GM23338 (cell line): ENCODE measurements around the gene NR3C1. TPM values are rescaled to one million over a fixed set of nuclear protein-coding genes. Genes with fewer than 3 reads are reported as not detected.

Experiments
- ATAC-seq: fragments of 200-7000 bp; cut with Tn5 transposase; 3 replicates; pipeline ENCODE4 v1.9.1; 2020
- DNase-seq: peaks from one replicate; pipeline ENCODE4 v3.0.0-alpha.2; 2015; ENCODE audit warnings: low spot score
- H2AFZ ChIP-seq: fragments of 200-600 bp; sonication (generic); 2 replicates; pipeline ENCODE4 v1.8.0; 2016; ENCODE audit warnings: antibody characterized with exemption, mild to moderate bottlenecking, moderate library complexity
- H3F3A ChIP-seq: fragments of 200-600 bp; sonication (generic); replicated peaks from 2 replicates; pipeline ENCODE4 v1.8.0; 2017; ENCODE audit warnings: antibody characterized with exemption, mixed run types, low read depth
- H3K27ac ChIP-seq: fragments of 200-600 bp; sonication (generic); 2 replicates; pipeline ENCODE4 v1.6.1; 2016; ENCODE audit warnings: low read depth
- H3K27me3 ChIP-seq: fragments of 200-600 bp; sonication (generic); 2 replicates; pipeline ENCODE4 v1.8.0; 2016; ENCODE audit warnings: mild to moderate bottlenecking, mixed run types, moderate library complexity; ENCODE audit not compliant: insufficient read depth
- H3K36me3 ChIP-seq: fragments of 200-600 bp; sonication (generic); 2 replicates; pipeline ENCODE4 v1.8.0; 2016; ENCODE audit warnings: mild to moderate bottlenecking; ENCODE audit not compliant: insufficient read depth
- H3K4me1 ChIP-seq: fragments of 200-600 bp; sonication (generic); 2 replicates; pipeline ENCODE4 v1.8.0; 2016; ENCODE audit warnings: mild to moderate bottlenecking, moderate library complexity; ENCODE audit not compliant: insufficient read depth
- H3K4me2 ChIP-seq: fragments of 200-600 bp; sonication (generic); 2 replicates; pipeline ENCODE4 v1.7.1; 2017; ENCODE audit warnings: mixed run types
- H3K4me3 ChIP-seq: fragments of 200-600 bp; sonication (generic); 2 replicates; pipeline ENCODE4 v1.6.1; 2016; ENCODE audit warnings: mixed run types
- H3K79me2 ChIP-seq: fragments of 200-600 bp; sonication (generic); replicated peaks from 2 replicates; pipeline ENCODE4 v1.8.0; 2017; ENCODE audit warnings: mild to moderate bottlenecking; ENCODE audit not compliant: insufficient read depth
- H3K9me2 ChIP-seq: fragments of 200-600 bp; sonication (generic); 2 replicates; pipeline ENCODE4 v1.8.0; 2017; ENCODE audit not compliant: insufficient read depth
- H4K20me1 ChIP-seq: fragments of 200-600 bp; sonication (generic); replicated peaks from 2 replicates; pipeline ENCODE4 v1.8.0; 2017; ENCODE audit warnings: mild to moderate bottlenecking; ENCODE audit not compliant: insufficient read depth
- H3K27ac Mint-ChIP-seq: 2 replicates; pipeline ENCODE4 v1.8.0; 2020; ENCODE audit warnings: inconsistent platforms, mild to moderate bottlenecking, moderate library complexity, mixed read lengths
- H3K27me3 Mint-ChIP-seq: 3 replicates; pipeline ENCODE4 v1.8.0; 2022; ENCODE audit warnings: low read depth, mild to moderate bottlenecking, moderate library complexity, mixed read lengths, inconsistent platforms; ENCODE audit not compliant: insufficient read depth, poor library complexity
- H3K36me3 Mint-ChIP-seq: 3 replicates; pipeline ENCODE4 v1.8.0; 2021; ENCODE audit warnings: low read depth, mild to moderate bottlenecking, inconsistent platforms, moderate library complexity, mixed read lengths
- H3K4me1 Mint-ChIP-seq: 3 replicates; pipeline ENCODE4 v1.8.0; 2020; ENCODE audit warnings: mild to moderate bottlenecking, inconsistent platforms, mixed read lengths
- H3K4me3 Mint-ChIP-seq: 3 replicates; pipeline ENCODE4 v1.8.0; 2021; ENCODE audit warnings: moderate library complexity, mild to moderate bottlenecking, inconsistent platforms, mixed read lengths
- H3K9me3 Mint-ChIP-seq: 3 replicates; pipeline ENCODE4 v1.8.0; 2020; ENCODE audit warnings: moderate library complexity, mild to moderate bottlenecking, inconsistent platforms, mixed read lengths
- CREB1 ChIP-seq: fragments of 250-450 bp; sonication (Bioruptor Pico); IDR thresholded peaks from 2 replicates; pipeline ENCODE4 v1.5.0; 2020; ENCODE audit warnings: low read depth, mild to moderate bottlenecking, moderate library complexity
- CTCF ChIP-seq, 2 experiments: fragments of 200-600 bp in 1 of 2; sonication (generic) in 1 of 2; conservative IDR thresholded peaks; 2 replicates each; pipeline versions ENCODE4 v1.5.1 to v1.6.1; 2016 to 2017; ENCODE audit warnings: antibody characterized with exemption in 2 of 2, low read depth in 2 of 2, mild to moderate bottlenecking in 2 of 2, moderate library complexity in 1 of 2
- ETS1 ChIP-seq: IDR thresholded peaks from 2 replicates; pipeline ENCODE4 v1.6.1; 2016; ENCODE audit warnings: antibody characterized with exemption
- EZH2 ChIP-seq: fragments of 200-600 bp; sonication (generic); IDR thresholded peaks from one replicate; pipeline ENCODE4 v1.8.0; 2017; ENCODE audit warnings: antibody characterized with exemption, mild to moderate bottlenecking, low read depth; ENCODE audit not compliant: unreplicated experiment
- EZH2phosphoT487 ChIP-seq: fragments of 200-600 bp; sonication (generic); IDR thresholded peaks from one replicate; pipeline ENCODE4 v1.8.1; 2018; ENCODE audit warnings: antibody characterized with exemption; ENCODE audit not compliant: unreplicated experiment
- JUNB ChIP-seq: IDR thresholded peaks from one replicate; pipeline ENCODE4 v1.6.1; 2016; ENCODE audit warnings: antibody characterized with exemption; ENCODE audit not compliant: unreplicated experiment
- NANOG ChIP-seq: IDR thresholded peaks from 2 replicates; pipeline ENCODE4 v1.6.1; 2016; ENCODE audit warnings: antibody characterized with exemption, borderline replicate concordance
- POLR2AphosphoS5 ChIP-seq: IDR thresholded peaks from 2 replicates; pipeline ENCODE4 v1.6.1; 2016; ENCODE audit warnings: antibody characterized with exemption, low read depth
- REST ChIP-seq: IDR thresholded peaks from one replicate; pipeline ENCODE4 v1.6.1; 2018; ENCODE audit warnings: antibody characterized with exemption; ENCODE audit not compliant: unreplicated experiment
- STAT1 ChIP-seq: IDR thresholded peaks from one replicate; pipeline ENCODE4 v1.6.1; 2016; ENCODE audit warnings: antibody characterized with exemption; ENCODE audit not compliant: unreplicated experiment
- ZNF114 ChIP-seq: fragments of 250-450 bp; sonication (Bioruptor Pico); IDR thresholded peaks from 2 replicates; pipeline ENCODE4 v1.5.0; 2020; ENCODE audit warnings: mild to moderate bottlenecking, moderate library complexity
- ZNF331 ChIP-seq: fragments of 250-450 bp; sonication (Bioruptor Pico); IDR thresholded peaks from 2 replicates; pipeline ENCODE4 v1.5.0; 2020; ENCODE audit warnings: low read depth, mild to moderate bottlenecking, moderate library complexity
- ZNF462 ChIP-seq: fragments of 250-450 bp; sonication (Bioruptor Pico); IDR thresholded peaks from 2 replicates; pipeline ENCODE4 v1.5.0; 2020; ENCODE audit warnings: mild to moderate bottlenecking, moderate library complexity
- polyA plus RNA-seq: library from polyadenylated mRNA; unstranded; fragments of >200 nt; fragmentation: Nextera tagmentation; extraction: Ambion mirVana; gene quantifications from 2 replicates; pipeline ENCODE4 v1.2.1, GENCODE V29; 2016
- total RNA-seq: library from RNA; depleted of rRNA; stranded (reverse); fragments of >200 nt; shearing (Covaris generic); gene quantifications from 2 replicates; pipeline ENCODE4 v1.2.3, GENCODE V29; 2014

Gene NR3C1
- total and polyA plus RNA-seq, 2 experiments from 2014 or later: 1.2 to 4.6 TPM

GRCh38 chr5:143304836-143305475 is 98.5 kb downstream of the NR3C1 start:
- H4K20me1 ChIP-seq: no peaks in the 10 kb centered on the region

More at GRCh38 chr5:143304836-143305475, 98.5 kb downstream of the NR3C1 start:
- no peak overlapping the region; the same call in 1 of the 2 replicates for H3K27ac Mint-ChIP-seq
- ATAC-seq: no peak
- no peaks in the 10 kb centered on the region for H3K79me2 ChIP-seq
- no peak overlapping the region for H3K4me2 ChIP-seq
- H3K27me3 ChIP-seq: no peaks in the 10 kb centered on the region
- no peak for DNase-seq
- no peaks in the 10 kb centered on the region; the same call in 1 of the 2 replicates for H3K9me2 ChIP-seq
- no peak overlapping the region for H3K4me3 ChIP-seq
- H3K27me3 Mint-ChIP-seq: no peaks in the 10 kb centered on the region
- H3K9me3 Mint-ChIP-seq: no peaks in the 10 kb centered on the region
- H3K4me1 Mint-ChIP-seq: peaks cover 7% of the 10 kb centered on the region; the same call in 2 of the 3 replicates
- H3K27ac ChIP-seq: no peak overlapping the region
- no peaks in the 10 kb centered on the region for H3K4me1 ChIP-seq
- H2AFZ ChIP-seq: no peak overlapping the region
- no peaks in the 10 kb centered on the region for H3F3A ChIP-seq
- no peaks in the 10 kb centered on the region for H3K36me3 ChIP-seq
- TF ChIP-seq ETS1: no peak
- no peak for TF ChIP-seq ZNF331 (CRISPR knock-in tag)
- TF ChIP-seq JUNB: no peak
- TF ChIP-seq ZNF114 (CRISPR knock-in tag): no peak
- no peak for TF ChIP-seq POLR2AphosphoS5
- no peak for TF ChIP-seq CREB1
- no peak for TF ChIP-seq EZH2
- TF ChIP-seq REST: no peak
- TF ChIP-seq ZNF462: no peak
- no peak for TF ChIP-seq STAT1
- TF ChIP-seq NANOG: no peak
- TF ChIP-seq CTCF (conservative IDR thresholded peaks at IDR 0.05; ENCODE audit: low read depth in 2 of 2): no peak
- no peak for TF ChIP-seq EZH2phosphoT487
- H3K4me3 Mint-ChIP-seq: no peak overlapping the region
- H3K36me3 Mint-ChIP-seq: peaks cover 7% of the 10 kb centered on the region; the same call in 1 of the 3 replicates
